Brain microvascular endothelial cell (primary cell): Measurements from ENCODE around the gene PHF19.

Experiments used
- DNase-seq: peaks from one replicate; pipeline ENCODE4 v3.0.0-alpha.2; 2020
- H3K27ac ChIP-seq: fragments of 250-450 bp; sonication (Bioruptor Pico); 2 replicates; pipeline ENCODE4 v1.5.1; 2020; ENCODE audit warnings: mild to moderate bottlenecking, moderate library complexity
- H3K27me3 ChIP-seq: fragments of 250-450 bp; sonication (Bioruptor Pico); replicated peaks from 2 replicates; pipeline ENCODE4 v1.5.1; 2020; ENCODE audit warnings: mild to moderate bottlenecking
- H3K36me3 ChIP-seq: fragments of 250-450 bp; sonication (Bioruptor Pico); replicated peaks from 2 replicates; pipeline ENCODE4 v1.5.1; 2020; ENCODE audit warnings: mild to moderate bottlenecking
- H3K4me3 ChIP-seq: 2 replicates; pipeline ENCODE4 v1.5.1; 2011; ENCODE audit warnings: low read depth, mild to moderate bottlenecking, control low read depth, low read length, moderate library complexity
- in situ Hi-C: cut with HindIII; loops from 2 replicates; pipeline ENCODE4 v1.10.0; 2017; ENCODE audit warnings: low sequenced_read_pairs, low pct_ligation_motif_present
- TF ChIP-seq, protein P1 (sequence below): IDR thresholded peaks from 2 replicates; pipeline ENCODE4 v1.5.1; 2011; ENCODE audit warnings: low read depth, mild to moderate bottlenecking, moderate library complexity, low read length, control low read depth, inconsistent platforms; ENCODE audit errors: missing control alignments

Gene PHF19

DNA sequence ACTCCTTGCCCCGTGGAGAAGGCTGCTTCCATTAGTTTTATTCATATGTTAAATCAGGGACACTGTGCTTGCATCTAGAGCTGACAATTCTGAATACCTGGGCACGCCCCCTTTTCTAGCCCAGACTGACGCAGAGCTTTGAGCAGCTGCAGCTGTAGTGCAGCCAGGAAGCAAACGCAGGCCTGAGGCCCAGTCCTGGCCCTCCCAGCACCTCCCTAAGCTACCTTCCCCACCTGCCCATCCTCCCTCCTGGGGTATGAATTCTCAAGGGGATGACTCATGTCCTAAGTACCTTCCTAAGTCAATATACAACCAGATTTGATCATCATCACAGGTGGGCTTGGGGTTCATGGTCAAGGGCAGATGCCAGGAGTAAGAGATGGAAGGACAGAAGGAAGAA is 3.5 kb downstream of the PHF19 start:
- DNase-seq: no peak
- H3K27ac ChIP-seq: no peak overlapping the region

DNA sequence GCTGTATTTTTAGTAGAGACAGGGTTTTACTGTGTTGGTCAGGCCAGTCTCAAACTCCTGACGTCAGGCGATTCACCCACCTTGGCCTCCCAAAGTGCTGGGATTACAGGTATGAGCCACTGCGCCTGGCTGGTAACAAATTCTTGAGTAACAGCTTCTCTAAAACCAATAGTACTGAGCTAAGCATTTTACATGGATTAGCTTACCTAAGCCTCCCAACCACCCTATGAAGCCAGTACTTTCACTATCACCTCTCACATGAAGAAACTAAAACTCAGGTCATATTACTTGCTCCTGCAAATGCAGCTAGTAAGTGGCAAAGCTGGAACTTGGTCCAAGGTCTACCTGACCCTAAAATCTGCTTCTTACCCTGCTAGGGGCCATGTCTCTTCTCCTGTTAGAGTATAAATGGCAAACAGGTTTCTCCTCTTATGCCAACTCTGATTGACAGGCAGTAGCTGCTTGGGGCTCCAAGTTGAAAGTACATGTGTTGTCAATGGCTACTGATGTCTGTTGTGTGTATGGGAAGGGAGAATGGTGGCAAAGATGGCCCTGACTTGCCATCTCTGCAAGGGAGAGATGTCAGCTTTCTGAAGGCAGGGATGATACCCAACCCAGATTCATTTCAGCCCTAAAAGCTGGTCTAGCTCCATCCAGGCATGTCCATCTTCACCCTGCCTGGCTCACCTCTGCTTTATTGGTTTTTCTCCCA is 4.0 kb downstream of the PHF19 start:
- in situ Hi-C loops: no loop called here
- no peak overlapping the region for H3K4me3 ChIP-seq
- TF ChIP-seq, protein P1, sequence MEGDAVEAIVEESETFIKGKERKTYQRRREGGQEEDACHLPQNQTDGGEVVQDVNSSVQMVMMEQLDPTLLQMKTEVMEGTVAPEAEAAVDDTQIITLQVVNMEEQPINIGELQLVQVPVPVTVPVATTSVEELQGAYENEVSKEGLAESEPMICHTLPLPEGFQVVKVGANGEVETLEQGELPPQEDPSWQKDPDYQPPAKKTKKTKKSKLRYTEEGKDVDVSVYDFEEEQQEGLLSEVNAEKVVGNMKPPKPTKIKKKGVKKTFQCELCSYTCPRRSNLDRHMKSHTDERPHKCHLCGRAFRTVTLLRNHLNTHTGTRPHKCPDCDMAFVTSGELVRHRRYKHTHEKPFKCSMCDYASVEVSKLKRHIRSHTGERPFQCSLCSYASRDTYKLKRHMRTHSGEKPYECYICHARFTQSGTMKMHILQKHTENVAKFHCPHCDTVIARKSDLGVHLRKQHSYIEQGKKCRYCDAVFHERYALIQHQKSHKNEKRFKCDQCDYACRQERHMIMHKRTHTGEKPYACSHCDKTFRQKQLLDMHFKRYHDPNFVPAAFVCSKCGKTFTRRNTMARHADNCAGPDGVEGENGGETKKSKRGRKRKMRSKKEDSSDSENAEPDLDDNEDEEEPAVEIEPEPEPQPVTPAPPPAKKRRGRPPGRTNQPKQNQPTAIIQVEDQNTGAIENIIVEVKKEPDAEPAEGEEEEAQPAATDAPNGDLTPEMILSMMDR: no peak
- no peak overlapping the region for H3K27ac ChIP-seq
- peaks cover 2% of the 10 kb centered on the region for H3K36me3 ChIP-seq
- no peaks in the 10 kb centered on the region for H3K27me3 ChIP-seq
- DNase-seq: no peak

More for the DNA sequence above, 3.5 kb downstream of the PHF19 start:
- TF ChIP-seq, protein P1: no peak
- in situ Hi-C loops: no loop called here
- H3K4me3 ChIP-seq: no peak overlapping the region
- peaks cover 2% of the 10 kb centered on the region for H3K36me3 ChIP-seq
- no peaks in the 10 kb centered on the region for H3K27me3 ChIP-seq

GRCh38 chr9:120870206-120870605 is 6.8 kb downstream of the PHF19 start:
- in situ Hi-C loops: no loop called here
- Histone ChIP-seq H3K4me3 (no peak overlapping the region), H3K36me3 (peaks cover 2% of the 10 kb centered on the region), H3K27ac (no peak overlapping the region), H3K27me3 (no peaks in the 10 kb centered on the region)
- DNase-seq: no peak
- TF ChIP-seq, protein P1: no peak

DNA sequence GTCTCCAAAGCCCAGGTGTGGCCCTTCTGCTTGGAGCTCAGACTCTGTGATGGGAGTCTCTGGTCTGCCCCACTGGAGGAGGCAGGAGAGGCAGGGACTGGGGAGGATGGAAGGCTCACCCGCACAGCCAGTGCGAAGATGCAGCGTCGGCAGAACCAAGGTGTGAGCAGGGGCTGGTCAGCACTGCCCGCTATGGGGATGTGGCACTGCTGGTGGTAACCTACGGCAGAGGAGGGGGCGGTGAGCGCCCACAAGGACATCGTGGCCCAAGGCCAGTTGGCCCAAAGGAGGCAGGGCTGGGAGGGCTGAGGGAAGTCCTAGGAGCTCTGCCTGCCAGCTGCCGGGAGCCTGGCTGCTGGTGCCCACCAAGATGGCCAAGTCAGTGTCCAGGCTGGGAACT is 7.3 kb downstream of the PHF19 start:
- Histone ChIP-seq H3K4me3 (no peak overlapping the region), H3K27ac (no peak overlapping the region), H3K36me3 (peaks cover 2% of the 10 kb centered on the region), H3K27me3 (no peaks in the 10 kb centered on the region)
- DNase-seq: no peak
- in situ Hi-C loops: no loop called here
- TF ChIP-seq, protein P1: no peak

GRCh38 chr9:120869360-120869687 is 7.7 kb downstream of the PHF19 start:
- TF ChIP-seq, protein P1: no peak
- H3K27ac ChIP-seq: peak overlapping the region; percentile 24
- peaks cover 2% of the 10 kb centered on the region for H3K36me3 ChIP-seq
- peak overlapping the region; percentile 62 for H3K4me3 ChIP-seq
- no peak for DNase-seq
- in situ Hi-C loops: no loop called here
- no peaks in the 10 kb centered on the region for H3K27me3 ChIP-seq
